ENCODE data around the gene DYNC1LI1. TPM values are rescaled to one million over a fixed set of nuclear protein-coding genes. Genes with fewer than 3 reads are reported as not detected.

DYNC1LI1 gene
- total RNA-seq, 3 donors from 2014 or later = 16.7 to 26.5 (median 19.9) TPM

DNA sequence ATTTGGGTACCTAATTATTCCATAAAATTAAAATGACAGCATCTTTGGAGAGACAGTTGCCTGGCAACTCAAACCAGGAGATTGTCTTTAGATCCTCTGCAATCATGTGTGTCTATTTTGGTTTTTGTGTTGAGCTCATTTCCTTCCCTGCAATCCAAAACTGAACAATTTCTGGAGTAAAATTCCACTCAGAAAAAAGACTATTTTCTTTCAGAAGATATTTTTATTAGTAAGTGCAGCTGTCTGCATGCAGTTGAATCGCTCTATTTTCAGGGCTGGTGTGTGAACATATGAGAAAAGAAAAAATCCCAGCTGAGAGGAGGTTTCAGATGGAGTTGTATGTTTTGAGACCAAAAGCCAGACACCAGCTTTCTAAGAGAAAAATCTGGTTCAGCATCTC is 41.9 kb upstream of the DYNC1LI1 start:
- ATAC-seq (no peak), DNase-seq (no peak)
- H3K4me1 ChIP-seq (ENCODE audit: low read depth) = no peaks in the 10 kb centered on the region
- no peaks in the 10 kb centered on the region for H3K9me3 ChIP-seq
- TF ChIP-seq, protein P1, sequence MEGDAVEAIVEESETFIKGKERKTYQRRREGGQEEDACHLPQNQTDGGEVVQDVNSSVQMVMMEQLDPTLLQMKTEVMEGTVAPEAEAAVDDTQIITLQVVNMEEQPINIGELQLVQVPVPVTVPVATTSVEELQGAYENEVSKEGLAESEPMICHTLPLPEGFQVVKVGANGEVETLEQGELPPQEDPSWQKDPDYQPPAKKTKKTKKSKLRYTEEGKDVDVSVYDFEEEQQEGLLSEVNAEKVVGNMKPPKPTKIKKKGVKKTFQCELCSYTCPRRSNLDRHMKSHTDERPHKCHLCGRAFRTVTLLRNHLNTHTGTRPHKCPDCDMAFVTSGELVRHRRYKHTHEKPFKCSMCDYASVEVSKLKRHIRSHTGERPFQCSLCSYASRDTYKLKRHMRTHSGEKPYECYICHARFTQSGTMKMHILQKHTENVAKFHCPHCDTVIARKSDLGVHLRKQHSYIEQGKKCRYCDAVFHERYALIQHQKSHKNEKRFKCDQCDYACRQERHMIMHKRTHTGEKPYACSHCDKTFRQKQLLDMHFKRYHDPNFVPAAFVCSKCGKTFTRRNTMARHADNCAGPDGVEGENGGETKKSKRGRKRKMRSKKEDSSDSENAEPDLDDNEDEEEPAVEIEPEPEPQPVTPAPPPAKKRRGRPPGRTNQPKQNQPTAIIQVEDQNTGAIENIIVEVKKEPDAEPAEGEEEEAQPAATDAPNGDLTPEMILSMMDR (IDR thresholded peaks at IDR 0.05) = no peak
- intact Hi-C loops (cut with DNase I, micrococcal nuclease) = no loop called here
- H3K36me3 ChIP-seq (ENCODE audit: low read depth) = no peaks in the 10 kb centered on the region
- H3K4me3 ChIP-seq = no peak overlapping the region

DNA sequence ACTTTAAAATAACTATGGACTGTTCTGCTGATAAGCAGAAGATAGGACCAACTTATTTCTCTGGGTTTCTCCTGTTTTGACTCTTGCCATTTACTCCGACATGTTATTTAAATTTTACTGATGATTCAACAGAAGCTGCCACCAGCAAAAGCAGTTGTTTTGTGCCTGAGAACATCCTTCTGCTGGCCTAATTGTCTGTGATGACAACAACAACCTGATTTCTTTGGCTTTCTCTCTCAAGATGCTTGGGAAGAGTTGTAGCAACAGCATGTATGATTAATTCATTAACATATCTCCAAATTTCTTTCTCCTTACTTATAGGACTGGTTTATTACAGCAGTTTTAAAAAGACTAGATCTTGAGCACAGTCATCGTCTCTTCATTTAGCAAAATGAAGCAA is 36.9 kb upstream of the DYNC1LI1 start:
- TF ChIP-seq, protein P1 (IDR thresholded peaks at IDR 0.05) = no peak
- no peak for DNase-seq
- no peak overlapping the region for H3K4me3 ChIP-seq
- no peaks in the 10 kb centered on the region for H3K4me1 ChIP-seq (ENCODE audit: low read depth)
- intact Hi-C loops (cut with DNase I, micrococcal nuclease) = no loop called here
- ATAC-seq = no peak
- H3K36me3 ChIP-seq (ENCODE audit: low read depth) = no peaks in the 10 kb centered on the region
- H3K9me3 ChIP-seq = no peaks in the 10 kb centered on the region

DNA sequence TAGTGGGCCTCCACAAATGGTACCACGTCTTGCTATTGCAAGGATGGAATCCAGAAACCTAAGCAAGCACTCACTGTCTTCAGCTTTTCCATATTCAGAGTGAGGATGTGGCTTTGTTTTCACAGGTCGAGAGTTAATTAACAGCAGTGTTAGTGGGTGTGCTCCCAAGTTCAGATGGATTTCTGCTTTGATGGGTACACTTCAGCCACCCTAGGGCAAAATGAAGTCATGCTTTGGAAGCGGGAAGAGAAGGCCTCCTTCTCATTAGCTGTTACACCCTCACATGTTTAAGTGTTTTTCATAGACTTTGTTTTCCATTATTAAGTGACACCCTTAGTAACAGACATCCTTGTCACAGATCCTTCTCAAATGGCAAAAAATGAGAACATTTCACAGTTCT is 36.3 kb upstream of the DYNC1LI1 start:
- DNase-seq (no peak), ATAC-seq (no peak)
- Histone ChIP-seq H3K4me3 (no peak overlapping the region), H3K4me1 (ENCODE audit: low read depth) (no peaks in the 10 kb centered on the region), H3K36me3 (ENCODE audit: low read depth) (no peaks in the 10 kb centered on the region), H3K9me3 (no peaks in the 10 kb centered on the region)
- intact Hi-C loops (cut with DNase I, micrococcal nuclease) = no loop called here
- TF ChIP-seq, protein P1 (IDR thresholded peaks at IDR 0.05) = no peak

DNA sequence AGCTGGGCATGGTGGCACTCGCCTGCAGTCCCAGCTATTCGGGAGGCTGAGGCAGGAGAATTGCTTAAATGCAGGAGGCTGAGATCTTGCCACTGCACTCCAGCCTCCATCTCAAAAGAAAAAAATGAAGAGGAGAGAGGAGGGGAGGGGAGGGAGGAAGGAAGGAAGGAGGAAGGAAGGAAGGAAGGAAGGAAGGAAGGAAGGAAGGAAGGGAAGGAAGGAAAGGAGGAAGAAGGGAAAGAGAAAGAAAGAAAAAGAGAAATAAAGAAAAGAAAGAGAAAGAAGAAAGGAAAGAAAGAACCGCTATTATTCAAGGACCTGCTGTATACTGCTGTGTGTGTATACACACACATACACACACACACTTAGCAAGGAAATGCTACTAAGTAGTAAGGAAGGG is 35.6 kb upstream of the DYNC1LI1 start:
- ATAC-seq = no peak
- intact Hi-C loops (cut with DNase I, micrococcal nuclease) = no loop called here
- TF ChIP-seq, protein P1 (IDR thresholded peaks at IDR 0.05) = no peak

DNA sequence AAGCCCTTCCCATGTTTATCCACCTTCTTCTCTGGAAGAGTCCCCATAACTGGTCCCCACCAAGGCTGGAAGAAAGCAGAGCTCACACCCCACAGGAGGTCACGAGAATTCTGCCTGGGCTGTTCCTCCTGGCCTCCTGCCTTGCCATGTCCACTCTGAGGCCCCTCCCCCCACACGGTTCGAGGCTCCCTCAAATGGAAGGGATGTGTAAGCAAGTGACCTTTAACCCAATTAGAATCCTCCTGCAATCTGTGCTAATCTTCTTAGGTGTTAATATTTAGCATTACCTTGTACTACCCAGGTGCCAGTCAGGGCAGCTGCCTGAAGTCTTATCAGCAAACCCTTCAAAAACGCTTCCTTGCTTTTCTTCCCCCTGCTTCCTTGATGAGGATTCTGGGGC is 32.4 kb upstream of the DYNC1LI1 start:
- Histone ChIP-seq H3K36me3 (ENCODE audit: low read depth) (no peaks in the 10 kb centered on the region), H3K4me1 (ENCODE audit: low read depth) (no peaks in the 10 kb centered on the region), H3K4me3 (no peak overlapping the region), H3K9me3 (no peaks in the 10 kb centered on the region)
- ATAC-seq = no peak
- intact Hi-C loops (cut with DNase I, micrococcal nuclease) = no loop called here
- TF ChIP-seq, protein P1 (IDR thresholded peaks at IDR 0.05) = no peak
- DNase-seq = no peak

More for the DNA sequence above, 35.6 kb upstream of the DYNC1LI1 start:
- DNase-seq = no peak
- Histone ChIP-seq H3K9me3 (no peaks in the 10 kb centered on the region), H3K36me3 (ENCODE audit: low read depth) (no peaks in the 10 kb centered on the region), H3K4me3 (no peak overlapping the region), H3K4me1 (ENCODE audit: low read depth) (no peaks in the 10 kb centered on the region)

DNA sequence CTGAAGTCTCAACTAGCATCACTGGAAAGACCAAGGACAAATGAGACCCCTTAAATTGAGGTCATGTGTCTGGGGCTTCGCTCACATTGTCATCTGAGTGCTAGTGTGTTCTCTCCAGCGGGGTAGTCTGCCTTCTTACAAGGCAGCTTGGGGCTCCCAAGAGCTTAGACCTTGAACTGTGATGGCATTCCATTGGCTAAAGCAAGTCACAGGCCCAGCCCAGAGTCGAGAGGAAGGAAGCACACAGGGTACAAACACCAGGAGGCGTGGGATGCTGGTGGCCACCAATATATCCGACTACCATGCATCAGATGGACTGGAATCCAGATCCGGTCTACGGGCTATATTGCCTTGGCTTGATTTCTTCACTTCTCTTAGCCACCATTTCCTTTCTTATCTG is 31.5 kb upstream of the DYNC1LI1 start:
- TF ChIP-seq, protein P1 (IDR thresholded peaks at IDR 0.05) = no peak
- DNase-seq (no peak), ATAC-seq (no peak)
- Histone ChIP-seq H3K4me1 (ENCODE audit: low read depth) (no peaks in the 10 kb centered on the region), H3K4me3 (no peak overlapping the region), H3K36me3 (ENCODE audit: low read depth) (no peaks in the 10 kb centered on the region), H3K9me3 (no peaks in the 10 kb centered on the region)
- intact Hi-C loops (cut with DNase I, micrococcal nuclease) = no loop called here
